T-helper 1 cell (primary cell): ENCODE data around the gene HIRA.
"Not testable (repeated sequence)": the region's sequence is repeated elsewhere in the genome, so short reads cannot be mapped to it uniquely, and the experiment has no call there.

Experiments used
- DNase-seq, 5 donors: peaks; one replicate each; pipeline ENCODE4 v3.0.0-alpha.2; 2012 to 2020

Gene HIRA

GRCh38 chr22:19438298-19438697 lies 6.8 kb upstream of the HIRA start:
- DNase-seq = no peak

GRCh38 chr22:19436444-19437161 lies 5.1 kb upstream of the HIRA start:
- DNase-seq = not testable (repeated sequence)

- DNase-seq = no peak
Measured at GRCh38 chr22:19434829-19435580, 3.5 kb upstream of the HIRA start.

GRCh38 chr22:19434401-19434800 lies 2.9 kb upstream of the HIRA start:
- DNase-seq = no peak

GRCh38 chr22:19432133-19432851 lies 759 bp upstream of the HIRA start, which contains the start of gene MRPL40:
TSS of gene MRPL40 (plus strand) at chr22:19432545. CDS start at chr22:19432555, 10 bp downstream.
- peak; percentile 70 to 94 (median 76) for DNase-seq

GRCh38 chr22:19430890-19431541 lies 517 bp downstream of the HIRA start:
- peak in 2 of 5 donors; percentile 17 to 28 for DNase-seq

- DNase-seq = peak in 3 of 5 donors; percentile 37 to 68 (median 38)
Measured at GRCh38 chr22:19429950-19430889, 1.3 kb downstream of the HIRA start.

GRCh38 chr22:19424186-19424500 lies 7.4 kb downstream of the HIRA start:
- no peak for DNase-seq

- DNase-seq = no peak
Measured at GRCh38 chr22:19422440-19423301, 8.9 kb downstream of the HIRA start.

GRCh38 chr22:19420321-19420720 lies 11.2 kb downstream of the HIRA start:
- no peak for DNase-seq

GRCh38 chr22:19419464-19420178 lies 11.9 kb downstream of the HIRA start:
- peak in 3 of 5 donors; percentile 25 to 87 (median 28) for DNase-seq

GRCh38 chr22:19419086-19419463 lies 12.5 kb downstream of the HIRA start:
- no peak for DNase-seq

GRCh38 chr22:19412923-19413322 lies 18.6 kb downstream of the HIRA start:
- no peak for DNase-seq

- no peak for DNase-seq
Measured at GRCh38 chr22:19412478-19412877, 19.1 kb downstream of the HIRA start.

- DNase-seq = no peak
Measured at GRCh38 chr22:19411690-19412045, 19.9 kb downstream of the HIRA start.

- no peak for DNase-seq
Measured at GRCh38 chr22:19410941-19411689, 20.4 kb downstream of the HIRA start.

GRCh38 chr22:19407649-19408606 lies 23.6 kb downstream of the HIRA start:
- no peak for DNase-seq

GRCh38 chr22:19406846-19407245 lies 24.7 kb downstream of the HIRA start:
- no peak for DNase-seq
